GM12864 (cell line): ENCODE measurements around the gene XCL1.

Experiments
- DNase-seq: peaks from one replicate; pipeline ENCODE4 v3.0.0-alpha.2; 2011; ENCODE audit warnings: low read depth
- H3K4me3 ChIP-seq: 2 replicates; pipeline ENCODE4 v1.5.1; 2011; ENCODE audit warnings: mild to moderate bottlenecking, low read depth, low read length, control low read depth
- TF ChIP-seq, protein P1 (sequence below): IDR thresholded peaks from 2 replicates; pipeline ENCODE4 v1.5.1; 2011; ENCODE audit warnings: low read depth, mild to moderate bottlenecking, moderate library complexity, low read length, control low read depth, inconsistent platforms; ENCODE audit errors: missing control alignments

Gene XCL1

GRCh38 chr1:168598125-168598524 lies 21.7 kb downstream of the XCL1 start:
- H3K4me3 ChIP-seq, result no peak overlapping the region
- no peak for DNase-seq
- TF ChIP-seq, protein P1, sequence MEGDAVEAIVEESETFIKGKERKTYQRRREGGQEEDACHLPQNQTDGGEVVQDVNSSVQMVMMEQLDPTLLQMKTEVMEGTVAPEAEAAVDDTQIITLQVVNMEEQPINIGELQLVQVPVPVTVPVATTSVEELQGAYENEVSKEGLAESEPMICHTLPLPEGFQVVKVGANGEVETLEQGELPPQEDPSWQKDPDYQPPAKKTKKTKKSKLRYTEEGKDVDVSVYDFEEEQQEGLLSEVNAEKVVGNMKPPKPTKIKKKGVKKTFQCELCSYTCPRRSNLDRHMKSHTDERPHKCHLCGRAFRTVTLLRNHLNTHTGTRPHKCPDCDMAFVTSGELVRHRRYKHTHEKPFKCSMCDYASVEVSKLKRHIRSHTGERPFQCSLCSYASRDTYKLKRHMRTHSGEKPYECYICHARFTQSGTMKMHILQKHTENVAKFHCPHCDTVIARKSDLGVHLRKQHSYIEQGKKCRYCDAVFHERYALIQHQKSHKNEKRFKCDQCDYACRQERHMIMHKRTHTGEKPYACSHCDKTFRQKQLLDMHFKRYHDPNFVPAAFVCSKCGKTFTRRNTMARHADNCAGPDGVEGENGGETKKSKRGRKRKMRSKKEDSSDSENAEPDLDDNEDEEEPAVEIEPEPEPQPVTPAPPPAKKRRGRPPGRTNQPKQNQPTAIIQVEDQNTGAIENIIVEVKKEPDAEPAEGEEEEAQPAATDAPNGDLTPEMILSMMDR, result no peak

DNA sequence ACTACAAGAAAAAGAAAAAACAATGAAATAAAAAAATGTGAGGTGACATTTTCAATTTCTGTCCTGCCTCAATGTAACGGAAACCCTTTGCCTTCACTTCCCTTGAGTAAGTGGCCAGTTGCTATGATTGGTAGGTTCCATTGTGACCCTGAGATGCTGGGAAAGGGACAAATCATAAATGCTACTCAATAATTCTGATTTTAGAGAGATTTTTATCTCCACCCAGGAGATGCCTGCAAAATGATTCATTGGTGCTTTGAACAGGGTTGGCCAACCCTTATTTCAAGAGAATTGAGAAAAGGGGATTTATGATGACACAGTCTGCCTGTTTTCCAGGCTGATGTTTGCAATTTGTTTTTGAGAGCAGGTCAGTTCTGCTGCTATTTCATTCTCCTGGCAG lies 22.5 kb downstream of the XCL1 start:
- TF ChIP-seq, protein P1, result no peak
- no peak for DNase-seq
- no peak overlapping the region for H3K4me3 ChIP-seq

DNA sequence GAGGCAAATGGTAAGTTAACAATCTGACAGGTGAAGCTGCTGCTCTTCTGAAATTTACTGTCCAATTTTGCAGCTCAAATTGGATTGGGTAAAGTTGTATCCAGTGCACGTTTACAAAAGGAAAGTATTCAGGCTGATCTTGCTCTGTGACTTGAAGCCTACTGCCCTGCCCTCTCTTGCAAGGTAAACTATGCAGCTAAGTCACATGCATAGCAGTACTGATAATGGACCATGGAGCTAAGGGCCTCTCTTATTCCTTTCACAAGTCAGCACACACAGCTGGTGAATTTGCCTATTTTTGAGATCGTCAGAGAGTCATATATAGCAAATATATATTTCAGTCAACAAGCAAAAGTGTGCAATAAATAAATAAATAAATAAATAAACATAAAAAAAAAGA lies 23.2 kb downstream of the XCL1 start:
- no peak overlapping the region for H3K4me3 ChIP-seq
- TF ChIP-seq, protein P1, result no peak
- DNase-seq, result no peak

DNA sequence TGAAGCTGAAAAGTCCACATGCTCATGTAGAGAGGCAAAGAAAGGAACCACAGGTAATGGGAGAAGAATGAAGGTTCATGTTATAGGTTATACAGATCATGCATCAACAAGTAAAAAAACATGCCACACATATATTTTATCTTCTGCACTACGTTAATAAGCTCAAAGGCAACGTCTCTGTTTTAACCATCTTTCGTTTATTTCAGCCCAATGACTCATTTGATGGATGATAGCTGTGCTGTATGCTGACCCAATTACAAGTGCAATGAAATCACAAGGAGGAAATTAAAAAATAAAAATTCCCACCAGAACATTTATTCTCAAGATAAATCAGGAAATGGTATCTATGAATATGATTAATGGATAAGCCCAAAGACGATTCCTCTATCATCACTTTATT lies 24.6 kb downstream of the XCL1 start:
- no peak overlapping the region for H3K4me3 ChIP-seq
- DNase-seq, result no peak
- TF ChIP-seq, protein P1, result no peak

DNA sequence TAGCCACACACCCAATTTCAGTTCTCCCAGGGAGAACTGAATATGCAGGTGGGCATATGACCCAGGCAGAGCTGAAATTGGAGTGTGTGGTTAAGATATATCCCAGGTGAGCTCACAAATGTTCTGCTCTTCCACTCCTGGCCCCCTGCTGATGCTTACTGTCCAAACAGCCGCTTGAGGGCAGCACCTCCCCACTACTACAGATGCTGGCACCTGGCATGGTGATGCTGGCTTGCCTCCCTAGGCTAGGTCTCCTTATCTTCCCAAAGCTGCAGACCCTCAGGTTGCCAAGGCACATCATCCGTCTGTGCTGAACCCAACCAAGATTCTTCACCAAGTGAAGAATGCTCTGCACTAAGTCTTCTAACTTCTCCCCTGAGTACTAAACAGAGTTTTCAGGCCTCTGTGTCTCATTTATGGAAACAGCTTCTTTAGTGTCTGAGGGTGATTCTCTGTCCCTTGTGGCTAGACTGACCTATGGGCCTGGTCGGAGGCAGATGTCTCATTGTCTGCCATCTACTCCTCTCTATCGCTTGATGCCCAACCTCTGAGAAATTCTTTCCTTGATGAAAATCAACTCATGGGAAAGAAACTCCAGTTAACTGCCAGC lies 27.2 kb downstream of the XCL1 start:
- peak; percentile 10 for DNase-seq

DNA sequence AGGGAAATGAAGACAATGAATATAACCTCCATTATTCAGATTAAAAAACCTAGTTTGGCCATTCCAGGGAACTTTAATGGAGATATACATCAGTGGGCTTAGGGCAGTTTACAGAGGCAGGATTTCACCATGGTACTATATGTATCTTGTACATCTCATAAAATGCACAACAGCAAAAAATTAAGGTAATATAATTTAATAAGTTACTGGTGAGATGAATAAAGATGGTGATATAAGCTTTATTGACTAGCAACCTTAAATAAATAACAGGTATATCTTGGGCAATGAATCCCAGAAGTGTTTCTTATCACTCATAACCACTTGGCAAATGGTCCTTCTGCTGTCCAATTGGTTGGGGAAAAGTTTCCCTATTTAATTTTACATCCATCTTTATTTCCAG lies 29.0 kb downstream of the XCL1 start:
- TF ChIP-seq, protein P1, result no peak
- H3K4me3 ChIP-seq, result no peak overlapping the region
- DNase-seq, result no peak

More for the DNA sequence above, 27.2 kb downstream of the XCL1 start:
- TF ChIP-seq, protein P1, result peak; percentile 82
- no peak overlapping the region for H3K4me3 ChIP-seq

- DNase-seq, result no peak
- TF ChIP-seq, protein P1, result no peak
- no peak overlapping the region for H3K4me3 ChIP-seq
Measured at GRCh38 chr1:168606096-168606495, 29.7 kb downstream of the XCL1 start.
